HG02571 (cell line): ENCODE data around the gene TAGAP.
"Not testable (repeated sequence)": the region's sequence is repeated elsewhere in the genome, so short reads cannot be mapped to it uniquely, and the experiment has no call there.

Source experiments
- ATAC-seq: cut with Tn5 transposase; IDR thresholded peaks from one replicate; pipeline ENCODE4 v1.9.1; 2021; ENCODE audit warnings: mild to moderate bottlenecking, moderate library complexity; ENCODE audit not compliant: unreplicated experiment

TAGAP gene

GRCh38 chr6:159013229-159013628, 31.6 kb downstream of the TAGAP start:
- no peak for ATAC-seq

GRCh38 chr6:159012201-159012600, 32.6 kb downstream of the TAGAP start:
- no peak for ATAC-seq

DNA sequence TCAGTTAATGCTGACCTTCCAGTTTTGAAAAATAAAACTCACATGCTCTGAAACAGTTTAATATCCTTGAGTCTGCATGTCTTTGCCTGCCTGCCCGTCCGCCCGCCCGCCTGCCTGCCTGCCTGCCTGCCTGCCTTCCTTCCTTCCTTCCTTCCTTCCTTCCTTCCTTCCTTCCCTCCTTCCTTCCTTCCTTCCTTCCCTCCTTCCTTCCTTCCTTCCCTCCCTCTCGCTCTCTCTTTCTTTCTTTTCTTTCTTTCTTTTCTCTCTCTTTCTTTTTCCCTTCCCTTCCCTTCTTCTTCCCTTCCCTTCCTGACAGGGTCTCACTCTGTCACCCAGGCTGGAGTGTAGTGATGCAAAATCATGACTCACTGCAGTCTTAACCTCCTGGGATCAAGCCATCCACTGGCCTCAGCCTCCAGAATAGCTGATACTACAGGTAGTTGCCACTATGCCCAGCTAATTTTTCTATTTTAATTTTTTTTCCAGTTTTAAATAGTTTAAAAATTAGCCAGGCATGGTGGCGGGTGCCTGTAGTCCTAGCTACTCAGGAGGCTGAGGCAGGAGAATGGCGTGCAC, 34.7 kb downstream of the TAGAP start:
- ATAC-seq = not testable (repeated sequence)

GRCh38 chr6:159008656-159009288, 36.0 kb downstream of the TAGAP start:
- peak; percentile 62 for ATAC-seq

DNA sequence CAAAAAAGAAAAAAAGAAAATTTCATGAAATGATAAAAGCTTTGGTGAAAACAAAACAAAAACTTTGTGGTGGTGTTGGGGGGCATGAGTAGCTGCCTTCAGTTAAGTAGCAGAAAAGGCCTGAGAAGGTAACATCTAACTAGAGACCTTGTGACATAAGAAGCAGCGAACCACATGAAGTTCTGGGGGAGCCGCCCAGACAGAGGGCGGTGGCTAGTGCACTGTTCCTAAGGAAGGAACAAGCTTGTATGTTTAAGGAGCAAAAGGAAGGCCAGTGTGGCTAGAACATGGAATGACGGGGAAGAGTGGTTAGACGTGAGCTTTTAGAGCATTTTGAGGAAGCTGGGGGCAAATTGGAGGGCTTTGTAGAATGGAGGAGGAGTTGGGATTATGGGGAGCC, 37.3 kb downstream of the TAGAP start:
- no peak for ATAC-seq

DNA sequence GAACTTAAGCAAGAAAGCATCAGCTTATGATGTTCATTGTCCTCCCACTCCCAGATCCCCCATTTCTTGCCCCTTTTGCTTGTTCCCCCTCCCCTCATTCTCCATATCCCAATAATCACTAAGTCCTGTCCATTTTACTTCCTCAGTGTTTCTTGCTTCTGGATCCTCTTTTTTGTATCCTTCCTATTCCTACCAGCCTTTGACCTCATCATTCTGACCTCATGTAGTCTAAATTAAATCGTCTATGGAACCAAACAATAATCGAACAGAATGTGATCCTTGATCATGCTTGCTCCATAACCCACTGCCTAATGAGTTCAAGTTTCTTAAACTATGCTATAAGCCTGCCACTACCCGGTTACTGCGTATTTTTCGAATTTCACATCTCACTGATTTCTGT, 39.4 kb downstream of the TAGAP start:
- no peak for ATAC-seq

GRCh38 chr6:159004592-159004991, 40.2 kb downstream of the TAGAP start:
- no peak for ATAC-seq

DNA sequence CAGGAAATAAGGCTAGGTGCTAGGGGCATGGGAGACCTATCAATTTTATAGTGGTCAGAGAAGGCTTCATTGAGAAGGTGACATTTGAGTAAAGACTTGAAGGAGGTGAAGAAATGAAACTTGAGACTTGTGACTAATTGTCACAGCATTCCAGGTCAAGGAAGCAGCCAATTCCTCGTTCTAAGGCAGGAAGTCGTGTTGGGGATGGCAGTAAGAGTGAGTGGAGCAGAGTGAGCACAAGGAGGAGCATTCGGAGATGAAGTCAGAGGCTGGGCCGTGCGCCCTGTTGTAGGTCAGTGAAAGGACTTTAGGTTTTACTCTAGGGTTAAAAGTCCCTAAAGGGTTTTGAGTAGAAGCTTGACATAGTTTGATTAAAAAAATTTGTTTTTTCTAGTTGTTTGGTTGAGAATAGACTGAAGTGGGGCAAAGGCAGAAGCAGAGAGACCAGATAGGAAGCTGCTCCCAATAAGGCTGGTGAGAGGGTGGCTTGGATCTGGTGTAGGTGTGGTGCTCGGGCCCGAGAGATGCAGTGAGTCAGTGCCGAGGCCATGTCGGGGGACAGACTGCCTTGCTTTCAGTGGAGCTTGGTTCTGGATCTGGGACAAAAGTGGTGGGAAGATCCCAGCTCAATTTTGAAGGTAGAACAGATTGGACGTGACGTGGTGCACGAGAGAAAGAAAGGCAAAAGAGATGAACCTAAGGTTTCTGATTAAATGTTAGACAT, 42.2 kb downstream of the TAGAP start:
- ATAC-seq = no peak

- peak; percentile 93 for ATAC-seq
Observed at GRCh38 chr6:158999666-159000403, 45.0 kb downstream of the TAGAP start, which contains the start of gene RSPH3. RSPH3 (minus strand) TSS chr6:159000202; CDS start chr6:158999550, 652 bp downstream.

- peak; percentile 30 for ATAC-seq
Observed at GRCh38 chr6:158999154-158999665, 45.6 kb downstream of the TAGAP start.

- ATAC-seq = no peak
Observed at GRCh38 chr6:158996856-158997255, 47.9 kb downstream of the TAGAP start.

- no peak for ATAC-seq
Observed at GRCh38 chr6:158993639-158994038, 51.2 kb downstream of the TAGAP start.

GRCh38 chr6:158991017-158991723, 53.6 kb downstream of the TAGAP start:
- no peak for ATAC-seq

DNA sequence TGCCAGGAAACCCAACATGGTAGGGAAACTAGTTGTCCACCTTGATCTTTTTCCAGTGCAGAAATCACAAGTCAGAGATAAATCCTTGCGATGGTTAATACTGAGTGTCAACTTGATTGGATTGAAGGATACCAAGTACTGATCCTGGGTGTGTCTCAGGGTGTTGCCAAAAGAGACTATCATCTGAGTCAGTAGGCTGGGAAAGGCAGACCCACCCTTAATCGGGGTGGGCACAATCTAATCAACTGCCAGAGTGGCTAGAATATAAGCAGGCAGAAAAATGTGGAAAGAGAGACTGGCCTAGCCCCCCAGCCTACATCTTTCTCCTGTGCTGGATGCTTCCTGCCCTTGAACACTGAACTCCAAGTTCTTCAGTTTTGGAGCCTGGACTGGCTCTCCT, 55.1 kb downstream of the TAGAP start:
- not testable (repeated sequence) for ATAC-seq

GRCh38 chr6:158988477-158988876, 56.3 kb downstream of the TAGAP start:
- no peak for ATAC-seq

- ATAC-seq = no peak
Observed at GRCh38 chr6:158987657-158988056, 57.1 kb downstream of the TAGAP start.
